ENCODE data around the gene RNU5B-1.
"Not testable (repeated sequence)": the region's sequence is repeated elsewhere in the genome, so short reads cannot be mapped to it uniquely, and the experiment has no call there.

The RNU5B-1 gene

GRCh38 chr15:65342493-65342892 lies 38.0 kb downstream of the RNU5B-1 start:
- no peak for DNase-seq (ENCODE audit: low spot score in 2 of 2)
- Mint-ChIP-seq H3K36me3 (no peaks in the 10 kb centered on the region), H3K4me1 (peaks cover 7% of the 10 kb centered on the region), H3K27ac (no peak overlapping the region), H3K4me3 (no peak overlapping the region), H3K9me3 (no peaks in the 10 kb centered on the region)
- ATAC-seq, result no peak

- Mint-ChIP-seq H3K27ac (no peak overlapping the region), H3K4me1 (peaks cover 7% of the 10 kb centered on the region), H3K4me3 (no peak overlapping the region), H3K36me3 (no peaks in the 10 kb centered on the region), H3K9me3 (no peaks in the 10 kb centered on the region)
- DNase-seq (ENCODE audit: low spot score in 2 of 2) (no peak), ATAC-seq (no peak)
Observed at GRCh38 chr15:65343374-65343981, 39.0 kb downstream of the RNU5B-1 start.

GRCh38 chr15:65344214-65344913 lies 39.9 kb downstream of the RNU5B-1 start:
- ATAC-seq (no peak), DNase-seq (ENCODE audit: low spot score in 2 of 2) (no peak)
- Mint-ChIP-seq H3K27ac (no peak overlapping the region), H3K36me3 (no peaks in the 10 kb centered on the region), H3K4me1 (peaks cover 7% of the 10 kb centered on the region), H3K9me3 (no peaks in the 10 kb centered on the region), H3K4me3 (no peak overlapping the region)

- Mint-ChIP-seq H3K4me1 (peaks cover 2% of the 10 kb centered on the region), H3K4me3 (no peak overlapping the region), H3K36me3 (no peaks in the 10 kb centered on the region), H3K9me3 (no peaks in the 10 kb centered on the region), H3K27ac (no peak overlapping the region)
- DNase-seq (ENCODE audit: low spot score in 2 of 2) (no peak), ATAC-seq (no peak)
Observed at GRCh38 chr15:65344914-65345275, 40.4 kb downstream of the RNU5B-1 start.

GRCh38 chr15:65346856-65347598 lies 42.5 kb downstream of the RNU5B-1 start:
- H3K27ac Mint-ChIP-seq, result no peak overlapping the region
- no peak for DNase-seq (ENCODE audit: low spot score in 2 of 2)
- no peak for ATAC-seq
- no peaks in the 10 kb centered on the region for H3K4me1 Mint-ChIP-seq
- no peaks in the 10 kb centered on the region for H3K36me3 Mint-ChIP-seq
- no peaks in the 10 kb centered on the region for H3K9me3 Mint-ChIP-seq
- no peak overlapping the region for H3K4me3 Mint-ChIP-seq

- not testable (repeated sequence) for ATAC-seq; H3K4me3 Mint-ChIP-seq; H3K4me1 Mint-ChIP-seq; H3K36me3 Mint-ChIP-seq; H3K27ac Mint-ChIP-seq; DNase-seq (ENCODE audit: low spot score in 2 of 2); H3K9me3 Mint-ChIP-seq
Observed at GRCh38 chr15:65347756-65348155, 43.3 kb downstream of the RNU5B-1 start.

GRCh38 chr15:65349338-65349737 lies 44.9 kb downstream of the RNU5B-1 start:
- DNase-seq (ENCODE audit: low spot score in 2 of 2) (no peak), ATAC-seq (no peak)
- no peaks in the 10 kb centered on the region for H3K9me3 Mint-ChIP-seq
- no peaks in the 10 kb centered on the region for H3K36me3 Mint-ChIP-seq
- H3K27ac Mint-ChIP-seq, result no peak overlapping the region
- H3K4me3 Mint-ChIP-seq, result no peak overlapping the region
- no peaks in the 10 kb centered on the region for H3K4me1 Mint-ChIP-seq

- H3K9me3 Mint-ChIP-seq; ATAC-seq; H3K27ac Mint-ChIP-seq; DNase-seq (ENCODE audit: low spot score in 2 of 2); H3K4me3 Mint-ChIP-seq; H3K36me3 Mint-ChIP-seq; H3K4me1 Mint-ChIP-seq: not testable (repeated sequence)
Observed at GRCh38 chr15:65351972-65352371, 47.5 kb downstream of the RNU5B-1 start.

Data from stimulated activated effector memory CD8-positive, alpha-beta T cell treated with anti-CD3 and anti-CD28 coated beads, Interleukin-12 subunit alpha, Interleukin-12 subunit beta, amount 100 ng/mL, for 72 hours (primary cell).